Right renal cortex interstitium (tissue), 3 donors: Measurements from ENCODE around the gene TRMT1. TPM values are rescaled to one million over a fixed set of nuclear protein-coding genes. Genes with fewer than 3 reads are reported as not detected.
"Not testable (repeated sequence)": the region's sequence is repeated elsewhere in the genome, so short reads cannot be mapped to it uniquely, and the experiment has no call there.

Experiments
- DNase-seq, 3 donors: peaks; one replicate each; pipeline ENCODE4 v3.0.0-alpha.2; 2013; ENCODE audit warnings: low read depth in 3 of 3, low spot score in 2 of 3
- polyA plus RNA-seq, 3 donors: library from polyadenylated mRNA; unstranded; fragments of 120-200 nt; gene quantifications; one replicate each; pipeline ENCODE4 v1.2.1, GENCODE V29; 2013; ENCODE audit not compliant: insufficient read length in 3 of 3

TRMT1 gene
- 10 to 100 TPM; 30.8 to 34.5 (median 32.0) TPM for polyA plus RNA-seq

DNA sequence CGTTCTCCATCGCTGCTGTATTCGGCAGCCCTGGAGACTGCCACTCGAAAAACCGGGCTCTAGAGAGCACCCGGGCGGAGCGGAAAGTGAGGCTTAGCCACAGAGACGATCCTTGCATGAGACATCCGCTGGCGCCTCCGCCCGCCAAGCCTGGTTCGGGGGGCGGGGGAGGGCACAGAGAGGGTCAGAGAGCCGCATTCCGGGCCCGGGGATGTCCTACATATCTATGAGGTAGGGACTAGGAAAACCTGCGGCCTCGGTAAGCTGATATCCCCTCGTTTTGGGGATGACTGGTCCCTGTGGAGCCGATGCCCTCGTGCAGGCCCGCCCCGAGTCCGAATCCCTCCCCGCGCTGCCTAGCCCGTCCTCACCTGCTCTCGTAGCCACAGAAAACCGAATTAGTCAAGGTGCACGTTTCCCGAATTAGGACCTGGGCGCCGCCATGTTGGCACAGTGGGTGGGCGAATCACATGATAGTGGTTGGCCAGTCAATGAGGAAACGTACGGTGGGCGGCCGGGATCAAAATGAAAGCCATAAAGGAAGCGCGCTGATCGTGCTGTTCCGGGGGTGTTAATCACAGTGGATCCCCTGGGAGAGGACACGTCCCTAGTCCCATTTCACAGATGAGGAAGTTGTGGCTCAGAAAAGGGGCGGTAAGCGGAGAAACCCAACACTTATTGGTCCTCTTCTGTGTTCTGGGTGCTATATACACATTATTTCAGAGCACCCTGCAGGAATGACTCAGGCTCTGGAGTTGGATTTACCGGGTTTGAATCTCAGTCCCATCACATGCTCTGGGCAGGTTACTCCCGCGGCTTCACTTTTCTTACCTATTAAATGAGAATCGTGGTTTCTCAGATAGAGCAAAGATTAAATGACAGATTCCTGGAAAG is at the start of gene TRMT1:
TSS of gene TRMT1 (minus strand) at position 459 of the 894 bp plus-strand sequence. CDS start at position 118, 341 bp downstream.
- DNase-seq = peak; percentile 73 to 89 (median 80)

DNA sequence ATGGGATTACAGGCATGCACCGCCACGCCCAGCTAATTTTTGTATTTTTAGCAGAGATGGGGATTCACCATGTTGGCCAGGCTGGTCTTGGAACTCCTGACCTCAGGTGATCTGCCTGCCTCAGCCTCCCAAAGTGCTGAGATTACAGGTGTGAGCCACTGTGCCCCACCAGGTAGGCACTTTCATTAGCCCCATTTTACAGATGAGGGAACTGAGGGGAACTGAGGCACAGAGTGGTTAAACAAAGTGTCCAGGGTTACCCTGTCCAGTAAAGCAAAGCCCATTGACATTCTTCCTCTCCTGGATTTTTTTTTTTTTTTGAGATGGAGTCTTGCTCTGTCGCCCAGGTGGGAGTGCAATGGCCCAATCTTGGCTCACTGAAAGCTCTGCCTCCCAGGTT is 49.6 kb upstream of the TRMT1 start:
- not testable (repeated sequence) for DNase-seq

DNA sequence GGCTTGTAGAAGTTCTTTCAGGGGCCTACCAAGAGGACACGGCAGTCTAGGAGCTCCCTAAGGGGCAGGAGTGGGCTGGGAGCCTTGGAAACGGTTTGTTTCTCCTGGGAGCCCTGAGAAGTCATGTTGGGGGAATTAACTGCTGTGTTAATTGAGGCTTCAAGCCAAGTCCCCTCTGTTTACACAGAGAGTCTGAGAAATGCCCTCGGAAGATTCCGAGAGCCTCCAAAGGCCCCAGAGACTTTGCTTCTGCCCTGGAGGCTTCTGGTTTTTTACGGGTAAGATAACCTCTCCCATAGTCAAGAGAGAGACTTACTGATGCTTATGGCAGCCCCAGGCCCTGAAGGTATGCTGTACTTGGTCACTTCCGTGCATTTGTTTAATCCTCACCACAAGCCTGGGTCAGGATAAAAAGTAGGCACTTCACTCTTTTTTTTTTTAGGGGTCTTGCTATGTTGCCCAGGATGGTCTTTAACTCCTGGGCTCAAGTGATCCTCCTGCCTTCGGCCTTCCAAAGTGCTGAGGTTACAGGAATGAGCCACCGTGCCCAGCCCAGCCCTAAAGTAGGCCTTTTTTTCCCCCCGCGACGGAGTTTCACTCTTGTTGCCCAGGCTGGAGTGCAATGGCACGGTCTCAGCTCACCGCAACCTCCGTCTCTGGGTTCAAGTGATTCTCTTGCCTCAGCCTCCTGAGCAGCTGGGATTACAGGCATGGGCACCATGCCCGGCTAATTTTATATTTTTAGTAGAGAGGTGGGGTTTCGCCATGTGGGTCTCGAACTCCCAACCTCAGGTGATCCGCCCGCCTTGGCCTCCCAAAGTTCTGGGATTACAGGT is 48.8 kb upstream of the TRMT1 start:
- no peak for DNase-seq

DNA sequence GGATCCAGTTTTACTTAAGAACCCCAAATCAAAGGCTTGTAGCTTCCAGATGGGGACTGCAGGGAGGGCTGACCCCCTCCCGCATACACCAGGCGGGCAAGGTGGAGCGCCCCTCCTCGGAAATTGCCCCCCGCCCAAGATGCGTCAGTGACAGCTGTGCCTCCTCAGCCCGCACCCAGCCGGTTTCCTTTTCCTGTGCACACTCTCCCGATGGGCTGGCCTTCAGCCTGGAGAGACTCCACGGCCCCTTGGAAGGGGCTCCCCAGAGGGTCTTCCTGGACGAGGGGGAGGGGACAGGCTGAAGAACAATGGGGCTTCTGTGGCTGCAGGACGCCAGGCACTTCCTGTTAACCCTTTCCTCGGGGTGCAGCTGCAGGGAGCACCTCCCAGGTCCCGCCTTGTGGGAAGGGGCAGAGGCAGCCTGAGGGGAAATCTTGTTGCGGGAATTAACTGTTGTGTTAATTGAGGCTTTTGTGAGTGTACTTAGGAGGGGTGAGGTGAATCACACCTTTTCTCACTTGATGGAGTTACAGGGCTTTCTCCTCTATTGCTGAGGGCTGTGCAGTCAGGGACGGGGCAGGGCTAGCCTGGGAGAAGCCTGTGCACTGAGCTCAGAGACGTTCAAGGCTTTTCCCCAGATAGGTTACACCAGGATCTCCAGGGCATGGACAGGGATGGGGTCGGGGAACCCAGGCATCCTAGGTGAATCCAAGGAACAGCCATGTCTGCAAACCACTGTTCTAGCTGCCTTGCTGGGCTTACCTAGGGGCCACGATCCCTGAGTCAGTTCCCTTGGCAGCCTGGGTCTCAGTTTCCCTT is 48.0 kb upstream of the TRMT1 start:
- no peak for DNase-seq

DNA sequence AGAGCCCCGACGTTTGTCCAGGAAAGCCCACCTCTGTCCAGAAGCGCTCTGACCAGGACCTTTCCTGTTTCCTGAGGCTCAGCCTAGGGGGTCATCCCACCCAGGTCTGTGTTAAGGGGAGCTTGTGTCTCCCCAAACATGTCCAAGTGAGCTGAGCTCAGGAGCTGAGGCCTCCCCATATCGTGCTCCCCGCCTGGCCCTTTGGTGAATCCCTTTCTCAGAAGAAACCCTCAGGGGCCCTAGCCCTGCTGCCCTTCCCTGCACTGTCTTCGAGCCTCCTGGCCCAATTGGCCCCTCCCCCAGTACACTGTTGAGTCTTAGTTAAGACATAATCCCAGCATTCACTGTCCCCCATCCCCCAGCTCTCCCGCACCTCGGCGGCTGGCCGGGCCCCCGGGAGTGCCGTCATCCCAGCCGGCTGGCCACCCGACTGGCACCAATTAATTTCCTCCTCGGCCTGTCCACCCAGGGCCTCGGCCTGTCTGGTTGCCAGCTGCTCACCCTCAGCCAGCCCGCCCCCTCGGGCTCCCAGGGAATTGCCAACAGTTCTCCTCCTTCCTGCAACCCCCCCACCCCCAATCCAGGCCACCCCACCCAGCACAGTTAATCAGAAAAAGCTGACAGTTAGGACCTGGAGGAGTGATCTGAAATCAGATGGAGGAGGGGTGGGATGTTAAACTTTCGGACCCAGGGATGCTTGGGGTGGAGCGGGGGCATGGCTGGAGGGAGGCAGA is 47.2 kb upstream of the TRMT1 start:
- no peak for DNase-seq

DNA sequence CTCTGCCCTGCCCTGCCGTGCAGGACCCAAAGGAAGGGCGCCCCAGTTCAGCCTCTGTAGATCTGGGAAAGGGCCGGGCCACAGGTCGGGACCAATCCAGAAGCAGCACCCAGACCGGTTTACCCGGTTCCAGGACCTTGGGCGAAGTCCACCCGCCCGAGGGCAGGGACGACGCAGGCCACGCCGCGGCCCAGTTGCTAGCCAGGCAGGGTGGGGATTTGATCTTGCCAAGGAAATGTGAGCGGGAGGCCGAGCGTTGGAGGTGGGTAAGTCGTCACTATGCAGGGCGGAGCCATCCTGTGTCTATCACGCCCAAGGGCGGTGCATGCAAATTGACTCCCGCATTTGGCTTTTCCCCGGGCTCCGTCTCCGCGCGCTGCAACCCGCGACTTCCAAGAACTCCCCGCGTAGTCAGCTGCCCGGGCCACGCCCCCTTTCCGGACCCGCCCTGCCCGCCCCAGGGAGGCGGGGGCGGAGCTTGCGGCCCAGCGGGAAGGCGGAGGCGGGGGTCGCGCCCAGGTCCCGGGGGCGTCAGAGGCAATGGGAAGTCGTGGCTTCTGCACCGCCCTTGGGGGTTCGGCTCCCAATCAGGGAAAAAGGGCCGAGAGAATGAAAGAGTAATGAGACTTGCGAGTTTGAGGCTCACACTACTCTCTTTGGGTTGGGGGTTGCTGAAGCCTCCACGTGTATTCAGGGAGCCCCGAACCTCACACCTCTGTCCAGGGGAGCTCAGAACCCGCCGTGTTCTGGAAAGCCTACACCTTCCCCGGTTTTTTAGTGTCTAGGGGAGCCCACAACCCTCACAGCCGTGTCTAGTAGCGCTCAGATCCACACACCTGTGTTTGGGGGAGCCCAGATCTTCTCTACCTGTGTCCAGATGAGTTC is 46.4 kb upstream of the TRMT1 start:
- DNase-seq = peak in 1 of 3 donors; percentile 91

DNA sequence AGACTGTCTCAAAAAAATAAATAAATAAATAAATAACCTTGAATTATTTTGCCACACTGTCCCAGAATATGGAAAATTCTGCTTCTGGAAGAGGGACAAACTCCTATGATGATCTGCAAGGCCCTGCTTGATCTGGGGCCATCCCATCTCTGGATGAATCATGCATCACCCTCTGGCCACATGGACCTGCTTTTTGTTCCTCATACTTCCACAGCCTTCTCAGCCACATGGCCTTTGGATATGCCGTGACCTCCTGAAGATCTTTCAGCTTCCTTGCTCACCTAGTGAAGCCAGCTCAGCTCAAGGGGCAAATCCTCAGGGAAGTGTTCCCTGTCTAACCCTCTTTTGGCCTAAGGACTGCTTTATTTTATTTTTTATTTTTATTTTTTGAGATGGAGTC is 44.0 kb upstream of the TRMT1 start:
- no peak for DNase-seq

DNA sequence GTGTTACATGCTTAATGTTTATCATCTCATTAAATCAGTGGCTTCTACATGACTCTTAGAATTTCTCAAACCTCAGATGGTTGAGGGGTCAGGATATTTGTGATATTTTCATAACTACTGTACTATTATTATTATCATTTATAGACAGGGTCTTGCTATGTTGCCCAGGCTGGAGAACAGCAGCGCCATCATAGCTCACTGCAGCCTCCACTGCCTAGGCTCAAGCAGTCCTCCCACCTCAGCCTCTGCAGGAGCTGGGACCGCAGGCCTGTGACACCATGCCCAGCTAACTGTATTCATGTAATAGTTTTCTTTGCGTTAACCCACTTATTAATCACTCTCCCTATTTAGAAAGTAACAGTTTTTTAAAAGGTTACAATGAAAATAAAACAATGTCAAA is 43.2 kb upstream of the TRMT1 start:
- DNase-seq = no peak

DNA sequence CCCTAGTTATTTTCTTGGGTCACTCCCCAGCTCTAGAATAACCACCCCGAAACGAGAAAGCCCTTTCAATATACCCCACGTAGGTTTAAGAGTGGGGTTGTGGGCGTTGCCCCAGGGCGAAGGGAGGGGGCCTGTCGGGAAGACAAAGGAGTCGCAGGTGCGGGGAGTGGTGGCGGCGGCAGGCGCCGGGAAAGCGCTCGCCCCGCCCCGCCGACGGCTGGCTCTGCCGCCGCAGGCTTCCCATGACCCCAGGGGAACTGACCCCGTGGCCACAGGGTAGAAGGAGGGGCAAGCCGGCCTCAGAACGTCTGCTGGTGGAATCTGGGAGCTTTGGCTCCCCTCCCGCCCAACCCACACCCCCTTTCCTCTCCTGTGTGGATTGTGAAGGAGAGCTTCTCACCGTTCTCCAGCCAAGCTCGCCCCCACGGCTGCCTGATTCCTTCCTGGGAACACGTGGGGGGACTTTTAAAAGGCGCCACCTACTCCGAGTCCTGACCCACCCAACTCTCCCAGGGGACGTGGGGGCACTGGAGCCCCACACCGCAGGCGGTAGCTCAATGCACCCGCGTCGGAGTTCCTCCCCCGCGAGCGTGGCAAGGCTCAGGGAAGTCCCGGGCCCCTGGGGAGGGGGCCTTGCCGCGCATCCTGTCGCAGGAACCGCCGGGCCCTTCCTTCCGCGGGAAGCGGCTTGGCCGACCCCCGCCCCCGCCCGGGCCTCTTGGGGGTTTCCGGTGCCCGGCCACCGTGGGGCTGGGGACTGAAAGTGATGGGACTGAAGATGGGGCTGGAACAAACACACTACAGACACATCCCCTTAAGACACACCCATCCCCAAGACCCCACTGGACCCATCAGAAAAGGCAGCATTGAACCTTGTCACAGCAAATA is 39.2 kb upstream of the TRMT1 start:
- DNase-seq = peak in 1 of 3 donors; percentile 45

DNA sequence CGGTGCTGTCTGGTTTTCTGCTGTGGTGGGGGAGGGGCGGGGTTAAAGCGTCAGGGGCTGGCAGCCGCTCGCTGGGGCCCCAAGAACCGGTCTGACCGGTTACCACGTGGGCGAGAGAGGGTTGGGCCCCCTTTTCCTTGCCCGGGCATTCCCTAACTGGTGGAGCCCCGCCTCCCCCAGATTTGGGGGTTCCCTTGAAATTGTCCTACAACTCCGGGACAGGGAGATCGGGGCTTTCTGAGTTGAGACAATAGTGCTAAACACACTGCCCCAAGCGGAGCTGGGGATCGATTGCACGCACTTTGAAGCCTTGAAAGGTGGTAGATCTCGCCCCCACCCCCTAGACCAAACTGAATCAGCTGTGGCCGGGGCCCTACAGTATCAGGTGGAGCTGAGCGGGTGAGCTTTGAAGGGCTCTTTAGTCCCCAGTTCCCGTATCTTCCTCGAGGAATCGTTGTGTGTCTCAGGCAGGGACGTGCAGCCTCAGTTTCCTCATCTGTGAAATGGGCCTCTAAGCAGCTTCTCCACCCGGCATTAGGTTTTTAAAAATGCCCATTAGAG is 38.5 kb upstream of the TRMT1 start:
- DNase-seq = peak in 1 of 3 donors; percentile 80

DNA sequence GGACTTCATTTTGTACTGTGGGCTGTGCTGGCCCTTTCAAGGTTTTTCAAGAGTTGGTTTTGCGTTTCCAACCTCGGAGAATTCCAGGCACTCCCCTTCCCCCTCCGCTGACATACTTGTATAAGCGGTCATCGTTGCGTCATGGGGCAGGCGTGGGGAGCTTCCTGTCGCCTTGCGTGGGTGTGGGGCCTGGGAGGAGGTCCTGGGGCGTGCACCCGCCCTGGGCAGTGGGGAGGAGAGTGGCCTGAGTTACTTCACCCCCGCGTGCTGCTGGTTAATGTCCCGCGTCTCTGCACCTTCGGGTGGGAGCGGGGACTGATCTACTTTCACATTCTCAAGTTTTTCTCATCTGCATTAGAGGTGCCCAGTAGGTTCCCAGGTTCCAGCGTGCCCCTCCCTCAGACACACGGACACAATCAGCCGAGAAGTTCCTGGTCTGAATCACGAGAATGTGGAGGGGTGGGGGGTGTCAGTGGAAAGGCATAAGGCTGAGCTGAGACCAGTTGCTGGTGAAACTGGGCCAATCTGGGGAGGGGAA is 37.8 kb upstream of the TRMT1 start:
- peak in 1 of 3 donors; percentile 78 for DNase-seq

DNA sequence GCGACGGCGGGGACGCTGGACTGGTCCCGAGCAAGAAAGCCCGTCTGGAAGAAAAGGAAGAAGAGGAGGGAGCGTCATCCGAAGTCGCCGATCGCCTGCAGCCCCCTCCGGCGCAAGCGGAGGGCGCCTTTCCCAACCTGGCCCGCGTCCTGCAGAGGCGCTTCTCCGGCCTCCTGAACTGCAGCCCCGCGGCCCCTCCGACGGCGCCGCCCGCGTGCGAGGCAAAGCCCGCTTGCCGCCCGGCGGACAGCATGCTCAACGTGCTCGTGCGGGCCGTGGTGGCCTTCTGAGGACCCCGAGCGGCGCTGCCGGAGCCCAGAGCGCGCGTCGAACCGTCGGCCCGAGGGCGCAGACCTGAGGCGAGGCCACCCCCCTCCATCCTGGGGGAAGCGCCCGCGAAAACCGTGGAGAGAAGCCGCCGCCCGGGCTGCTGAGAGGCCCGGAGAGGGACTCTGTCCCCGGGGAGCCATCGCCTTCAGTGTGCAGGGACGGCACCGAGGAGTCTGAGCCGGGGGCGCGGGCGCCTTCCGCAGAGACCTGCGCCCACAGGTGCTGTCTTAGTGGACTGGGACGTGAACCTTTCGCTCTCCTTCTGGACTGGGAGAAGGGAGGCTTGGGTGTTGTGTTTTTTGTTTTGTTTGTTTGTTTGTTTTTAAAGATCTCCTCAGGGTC is 37.2 kb upstream of the TRMT1 start:
- DNase-seq = no peak

DNA sequence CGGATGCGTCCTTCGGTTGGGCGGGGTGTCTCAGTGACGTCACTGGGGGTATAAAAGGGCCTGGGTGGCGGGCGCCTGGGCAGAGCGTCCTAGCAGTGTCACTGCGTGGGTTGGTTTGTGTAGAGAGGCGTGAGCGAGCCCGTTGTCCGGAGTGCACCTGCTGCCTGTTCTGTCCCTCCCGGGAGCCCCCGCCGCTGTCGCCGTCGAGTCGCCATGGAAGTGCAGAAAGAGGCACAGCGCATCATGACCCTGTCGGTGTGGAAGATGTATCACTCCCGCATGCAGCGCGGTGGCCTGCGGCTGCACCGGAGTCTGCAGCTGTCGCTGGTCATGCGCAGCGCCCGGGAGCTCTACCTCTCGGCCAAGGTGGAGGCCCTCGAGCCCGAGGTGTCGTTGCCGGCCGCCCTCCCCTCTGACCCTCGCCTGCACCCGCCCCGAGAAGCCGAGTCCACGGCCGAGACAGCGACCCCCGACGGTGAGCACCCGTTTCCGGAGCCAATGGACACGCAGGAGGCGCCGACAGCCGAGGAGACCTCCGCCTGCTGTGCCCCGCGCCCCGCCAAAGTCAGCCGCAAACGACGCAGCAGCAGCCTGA is 36.5 kb upstream of the TRMT1 start:
- peak in 1 of 3 donors; percentile 97 for DNase-seq

DNA sequence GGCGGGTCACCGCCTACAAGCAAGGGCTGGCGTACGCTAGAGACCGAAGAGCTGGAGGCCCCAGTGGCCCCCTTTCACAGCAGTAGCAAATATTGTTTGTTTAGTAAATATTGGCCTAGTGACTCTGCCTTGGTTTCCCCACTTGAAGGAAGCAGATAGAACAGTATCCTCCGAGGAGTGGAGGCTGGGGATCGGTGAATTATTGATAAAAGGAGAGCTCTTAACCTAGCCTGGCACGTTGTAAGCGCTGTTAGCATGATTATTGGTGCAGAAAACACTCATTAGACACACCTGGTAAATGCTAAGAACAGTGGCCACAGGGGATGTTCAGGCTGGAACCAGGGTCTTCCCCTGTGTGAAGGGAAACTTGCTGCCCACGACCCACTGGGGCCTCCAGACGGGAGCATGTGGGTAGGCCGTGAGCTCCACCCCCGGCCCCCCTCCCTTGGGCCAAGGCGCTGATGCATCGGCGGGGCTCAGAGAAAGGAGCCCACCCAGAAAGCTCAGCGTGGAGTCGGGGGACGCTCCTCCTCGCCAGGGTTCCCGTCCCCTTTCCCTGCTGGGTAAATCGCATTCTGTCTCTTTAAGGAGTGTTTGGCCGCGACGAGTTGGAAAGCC is 35.9 kb upstream of the TRMT1 start:
- peak in 1 of 3 donors; percentile 96 for DNase-seq

DNA sequence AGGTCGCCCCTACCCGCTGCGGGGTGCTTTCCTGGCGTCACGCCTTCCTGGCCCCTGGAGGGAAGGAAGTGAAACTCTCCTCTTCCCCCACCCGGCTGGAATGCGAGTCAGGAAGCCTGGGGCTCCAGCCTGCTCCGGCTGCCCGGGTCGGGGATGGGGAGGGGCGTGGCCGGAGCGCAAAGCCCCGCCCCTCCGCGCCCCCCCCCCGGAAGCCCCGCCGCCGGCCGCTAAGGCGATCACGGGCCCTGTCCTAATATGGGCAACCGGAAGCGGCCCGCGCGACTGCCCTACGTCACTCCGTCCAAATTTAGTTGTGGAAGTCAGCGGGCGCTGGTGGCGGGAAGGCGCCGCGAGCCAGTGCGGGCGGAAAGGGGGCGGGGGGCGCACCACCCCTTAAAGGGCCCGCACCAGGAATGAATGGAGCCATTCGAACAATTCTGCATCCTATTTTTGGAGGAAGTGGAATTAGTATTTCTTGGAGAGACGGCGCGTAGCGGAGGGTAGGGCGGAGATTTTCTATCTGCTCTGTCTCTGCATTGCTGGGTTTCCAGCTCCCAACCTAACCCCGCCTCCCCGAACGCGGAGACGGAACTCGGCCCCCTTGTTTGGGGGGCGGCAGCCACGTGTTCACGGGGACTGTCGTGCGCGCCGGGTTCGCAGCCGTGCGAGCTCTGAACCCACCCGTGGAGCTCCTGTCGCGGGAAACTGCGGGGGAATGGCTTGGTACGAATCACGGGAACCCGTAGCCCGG is 35.2 kb upstream of the TRMT1 start:
- DNase-seq = peak in 2 of 3 donors; percentile 92 to 95
